Kidney (tissue), 14 donors: Measurements from ENCODE around the gene TMEM125. TPM values are rescaled to one million over a fixed set of nuclear protein-coding genes. Genes with fewer than 3 reads are reported as not detected.
A peak's percentile ranks its signal among the peaks of the same experiment; 100 is the strongest.

Experiments used
- DNase-seq, 5 donors: peaks; one replicate each; pipeline ENCODE4 v3.0.0-alpha.2; 2013 to 2020
- FAIRE-seq: peaks from 2 replicates; lab custom pipeline; 2012; peaks lifted over from hg19 to GRCh38; lab: Jason Lieb, UNC
- H3K27ac ChIP-seq, 2 donors: one replicate each; pipeline ENCODE4 v1.7.0; 2013; ENCODE audit warnings: low read depth in 2 of 2, low read length in 2 of 2, inconsistent platforms in 1 of 2
- H3K27me3 ChIP-seq: one replicate; pipeline ENCODE4 v1.7.1; 2013; ENCODE audit warnings: low read length, inconsistent platforms; ENCODE audit not compliant: control insufficient read depth, insufficient read depth
- H3K36me3 ChIP-seq, 3 donors: one replicate each; pipeline versions ENCODE4 v1.7.0 to v1.7.1; 2013; ENCODE audit warnings: low read length in 3 of 3, control low read depth in 1 of 3, inconsistent platforms in 1 of 3; ENCODE audit not compliant: insufficient read depth in 3 of 3, control insufficient read depth in 2 of 3
- H3K4me1 ChIP-seq, 3 donors: one replicate each; pipeline versions ENCODE4 v1.7.0 to v1.7.1; 2013; ENCODE audit warnings: low read length in 3 of 3, inconsistent platforms in 1 of 3, low read depth in 1 of 3; ENCODE audit not compliant: control insufficient read depth in 2 of 3, insufficient read depth in 2 of 3
- H3K4me3 ChIP-seq, 3 donors: one replicate each; pipeline versions ENCODE4 v1.7.0 to v1.8.1; 2013; ENCODE audit warnings: low read length in 3 of 3, control low read depth in 1 of 3, inconsistent platforms in 1 of 3
- H3K9ac ChIP-seq, 3 donors: one replicate each; pipeline versions ENCODE4 v1.7.0 to v1.7.1; 2013; ENCODE audit warnings: low read length in 3 of 3, control low read depth in 1 of 3, inconsistent platforms in 1 of 3
- H3K9me3 ChIP-seq, 3 donors: one replicate each; pipeline versions ENCODE4 v1.7.0 to v1.7.1; 2013; ENCODE audit warnings: low read length in 3 of 3, control low read depth in 1 of 3, inconsistent platforms in 1 of 3; ENCODE audit not compliant: control insufficient read depth in 2 of 3, insufficient read depth in 1 of 3
- CTCF ChIP-seq: IDR thresholded peaks from 3 replicates; pipeline ENCODE4 v1.5.1; 2012; ENCODE audit warnings: mild to moderate bottlenecking, moderate library complexity, borderline replicate concordance; ENCODE audit not compliant: insufficient read depth; ENCODE audit errors: extremely low read depth
- intact Hi-C: fragments of 100-400 bp; cut with DNase I; formaldehyde crosslinking; loops from one replicate; pipeline ENCODE4 v1.11.1; 2022
- polyA plus RNA-seq: library from polyadenylated mRNA; stranded (reverse); fragments of 350-450 nt; fragmentation: Illumina TruSeq; extraction: RNeasy Lipid Tissue Mini Kit (QIAGEN cat#74804); gene quantifications from one replicate; pipeline ENCODE4 v1.2.3, GENCODE V29; 2014; ENCODE audit warnings: low read depth, low replicate concordance; ENCODE audit not compliant: insufficient read depth
- total RNA-seq: library from RNA; stranded (reverse); fragmentation: NEBNext Ultra II Directional; extraction: Animal tissue kit (Norgen Biotek cat#: 25700); gene quantifications from one replicate; pipeline ENCODE4 v1.2.1, GENCODE V29; 2021
- donor health status: control.
- donor health status: control.
- donor health status: control.
- donor health status: control.
- donor health status: control.
- donor health status: DM: yes; HTN: yes; CAD: no.
- donor health status: Normal renal cell carcinoma (clear cell type).

Gene TMEM125
- total and polyA plus RNA-seq, 2 donors from 2014 or later: 17.5 to 22.0 TPM

- Histone ChIP-seq H3K4me1 (no peaks in the 10 kb centered on the region), H3K9ac (no peak overlapping the region), H3K36me3 (peaks cover 0 to 3% (median 0%) of the 10 kb centered on the region in 3 donors), H3K27me3 (no peaks in the 10 kb centered on the region), H3K9me3 (no peaks in the 10 kb centered on the region), H3K27ac (no peak overlapping the region), H3K4me3 (no peak overlapping the region)
- no peak for TF ChIP-seq CTCF
- no peak for FAIRE-seq
- DNase-seq: peak in 1 of 5 donors; percentile 30
- intact Hi-C loops: no loop called here
Observed at GRCh38 chr1:43312212-43312623, 42.4 kb downstream of the TMEM125 start.

GRCh38 chr1:43312663-43313515 lies 43.1 kb downstream of the TMEM125 start:
- Histone ChIP-seq H3K4me3 (no peak overlapping the region), H3K9ac (no peak overlapping the region), H3K27ac (no peak overlapping the region), H3K9me3 (no peaks in the 10 kb centered on the region), H3K4me1 (no peaks in the 10 kb centered on the region), H3K36me3 (peaks cover 0 to 3% (median 0%) of the 10 kb centered on the region in 3 donors), H3K27me3 (no peaks in the 10 kb centered on the region)
- TF ChIP-seq CTCF: no peak
- intact Hi-C loops: no loop called here
- FAIRE-seq (no peak), DNase-seq (peak in 1 of 5 donors; percentile 26)

GRCh38 chr1:43313771-43314170 lies 44.0 kb downstream of the TMEM125 start:
- DNase-seq: no peak
- no peaks in the 10 kb centered on the region for H3K9me3 ChIP-seq
- H3K27ac ChIP-seq: no peak overlapping the region
- intact Hi-C loops: no loop called here
- FAIRE-seq: no peak
- no peak overlapping the region for H3K4me3 ChIP-seq
- no peaks in the 10 kb centered on the region for H3K27me3 ChIP-seq
- peaks cover 0 to 3% (median 0%) of the 10 kb centered on the region in 3 donors for H3K36me3 ChIP-seq
- H3K4me1 ChIP-seq: no peaks in the 10 kb centered on the region
- TF ChIP-seq CTCF: no peak
- H3K9ac ChIP-seq: no peak overlapping the region
